ENCODE results near the gene PLA2G4B. TPM values are rescaled to one million over a fixed set of nuclear protein-coding genes. Genes with fewer than 3 reads are reported as not detected.

PLA2G4B gene
- total RNA-seq, 1 experiment from 2014 or later: 11.0 TPM

GRCh38 chr15:41849861-41850260 is 11.2 kb downstream of the PLA2G4B start:
- ChIA-PET POLR2A (no interaction called here), CTCF (interaction anchor here (0.5 to 4.4 kb wide), 2 partner anchors 55 to 197 kb away, joined by 3 to 37 read pairs; no protein-coding TSS in a partner anchor)
- no peak overlapping the region for H3K27ac Mint-ChIP-seq
- no peak overlapping the region for H3K4me3 Mint-ChIP-seq
- H3K4me1 Mint-ChIP-seq: no peaks in the 10 kb centered on the region
- H3K36me3 Mint-ChIP-seq: peaks cover 10% of the 10 kb centered on the region
- ATAC-seq (no peak), DNase-seq (ENCODE audit: low spot score) (no peak)
- no peaks in the 10 kb centered on the region for H3K27me3 Mint-ChIP-seq (ENCODE audit: low read depth)
- TF ChIP-seq NFYB (CRISPR knock-in tag; conservative IDR thresholded peaks at IDR 0.05; ENCODE audit: low read depth): no peak
- TF ChIP-seq, protein P1, sequence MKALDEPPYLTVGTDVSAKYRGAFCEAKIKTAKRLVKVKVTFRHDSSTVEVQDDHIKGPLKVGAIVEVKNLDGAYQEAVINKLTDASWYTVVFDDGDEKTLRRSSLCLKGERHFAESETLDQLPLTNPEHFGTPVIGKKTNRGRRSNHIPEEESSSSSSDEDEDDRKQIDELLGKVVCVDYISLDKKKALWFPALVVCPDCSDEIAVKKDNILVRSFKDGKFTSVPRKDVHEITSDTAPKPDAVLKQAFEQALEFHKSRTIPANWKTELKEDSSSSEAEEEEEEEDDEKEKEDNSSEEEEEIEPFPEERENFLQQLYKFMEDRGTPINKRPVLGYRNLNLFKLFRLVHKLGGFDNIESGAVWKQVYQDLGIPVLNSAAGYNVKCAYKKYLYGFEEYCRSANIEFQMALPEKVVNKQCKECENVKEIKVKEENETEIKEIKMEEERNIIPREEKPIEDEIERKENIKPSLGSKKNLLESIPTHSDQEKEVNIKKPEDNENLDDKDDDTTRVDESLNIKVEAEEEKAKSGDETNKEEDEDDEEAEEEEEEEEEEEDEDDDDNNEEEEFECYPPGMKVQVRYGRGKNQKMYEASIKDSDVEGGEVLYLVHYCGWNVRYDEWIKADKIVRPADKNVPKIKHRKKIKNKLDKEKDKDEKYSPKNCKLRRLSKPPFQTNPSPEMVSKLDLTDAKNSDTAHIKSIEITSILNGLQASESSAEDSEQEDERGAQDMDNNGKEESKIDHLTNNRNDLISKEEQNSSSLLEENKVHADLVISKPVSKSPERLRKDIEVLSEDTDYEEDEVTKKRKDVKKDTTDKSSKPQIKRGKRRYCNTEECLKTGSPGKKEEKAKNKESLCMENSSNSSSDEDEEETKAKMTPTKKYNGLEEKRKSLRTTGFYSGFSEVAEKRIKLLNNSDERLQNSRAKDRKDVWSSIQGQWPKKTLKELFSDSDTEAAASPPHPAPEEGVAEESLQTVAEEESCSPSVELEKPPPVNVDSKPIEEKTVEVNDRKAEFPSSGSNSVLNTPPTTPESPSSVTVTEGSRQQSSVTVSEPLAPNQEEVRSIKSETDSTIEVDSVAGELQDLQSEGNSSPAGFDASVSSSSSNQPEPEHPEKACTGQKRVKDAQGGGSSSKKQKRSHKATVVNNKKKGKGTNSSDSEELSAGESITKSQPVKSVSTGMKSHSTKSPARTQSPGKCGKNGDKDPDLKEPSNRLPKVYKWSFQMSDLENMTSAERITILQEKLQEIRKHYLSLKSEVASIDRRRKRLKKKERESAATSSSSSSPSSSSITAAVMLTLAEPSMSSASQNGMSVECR (CRISPR knock-in tag; IDR thresholded peaks at IDR 0.05; ENCODE audit: borderline replicate concordance): no peak
- no peak for TF ChIP-seq SOX15 (CRISPR knock-in tag; IDR thresholded peaks at IDR 0.05)
- TF ChIP-seq, protein P2, sequence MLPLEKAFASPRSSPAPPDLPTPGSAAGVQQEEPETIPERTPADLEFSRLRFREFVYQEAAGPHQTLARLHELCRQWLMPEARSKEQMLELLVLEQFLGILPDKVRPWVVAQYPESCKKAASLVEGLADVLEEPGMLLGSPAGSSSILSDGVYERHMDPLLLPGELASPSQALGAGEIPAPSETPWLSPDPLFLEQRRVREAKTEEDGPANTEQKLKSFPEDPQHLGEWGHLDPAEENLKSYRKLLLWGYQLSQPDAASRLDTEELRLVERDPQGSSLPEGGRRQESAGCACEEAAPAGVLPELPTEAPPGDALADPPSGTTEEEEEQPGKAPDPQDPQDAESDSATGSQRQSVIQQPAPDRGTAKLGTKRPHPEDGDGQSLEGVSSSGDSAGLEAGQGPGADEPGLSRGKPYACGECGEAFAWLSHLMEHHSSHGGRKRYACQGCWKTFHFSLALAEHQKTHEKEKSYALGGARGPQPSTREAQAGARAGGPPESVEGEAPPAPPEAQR (CRISPR knock-in tag; IDR thresholded peaks at IDR 0.05): no peak
- TF ChIP-seq TEAD1 (CRISPR knock-in tag; IDR thresholded peaks at IDR 0.05): no peak
- TF ChIP-seq, protein P3, sequence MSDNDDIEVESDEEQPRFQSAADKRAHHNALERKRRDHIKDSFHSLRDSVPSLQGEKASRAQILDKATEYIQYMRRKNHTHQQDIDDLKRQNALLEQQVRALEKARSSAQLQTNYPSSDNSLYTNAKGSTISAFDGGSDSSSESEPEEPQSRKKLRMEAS (CRISPR knock-in tag; IDR thresholded peaks at IDR 0.05): no peak
- no peak for TF ChIP-seq ZNF416 (CRISPR knock-in tag; IDR thresholded peaks at IDR 0.05)
- TF ChIP-seq FOXP4 (CRISPR knock-in tag; IDR thresholded peaks at IDR 0.05): no peak
- no peak for TF ChIP-seq PRRX2 (CRISPR knock-in tag; IDR thresholded peaks at IDR 0.05)
- TF ChIP-seq TEAD4 (CRISPR knock-in tag; IDR thresholded peaks at IDR 0.05): no peak
- TF ChIP-seq, protein P4, sequence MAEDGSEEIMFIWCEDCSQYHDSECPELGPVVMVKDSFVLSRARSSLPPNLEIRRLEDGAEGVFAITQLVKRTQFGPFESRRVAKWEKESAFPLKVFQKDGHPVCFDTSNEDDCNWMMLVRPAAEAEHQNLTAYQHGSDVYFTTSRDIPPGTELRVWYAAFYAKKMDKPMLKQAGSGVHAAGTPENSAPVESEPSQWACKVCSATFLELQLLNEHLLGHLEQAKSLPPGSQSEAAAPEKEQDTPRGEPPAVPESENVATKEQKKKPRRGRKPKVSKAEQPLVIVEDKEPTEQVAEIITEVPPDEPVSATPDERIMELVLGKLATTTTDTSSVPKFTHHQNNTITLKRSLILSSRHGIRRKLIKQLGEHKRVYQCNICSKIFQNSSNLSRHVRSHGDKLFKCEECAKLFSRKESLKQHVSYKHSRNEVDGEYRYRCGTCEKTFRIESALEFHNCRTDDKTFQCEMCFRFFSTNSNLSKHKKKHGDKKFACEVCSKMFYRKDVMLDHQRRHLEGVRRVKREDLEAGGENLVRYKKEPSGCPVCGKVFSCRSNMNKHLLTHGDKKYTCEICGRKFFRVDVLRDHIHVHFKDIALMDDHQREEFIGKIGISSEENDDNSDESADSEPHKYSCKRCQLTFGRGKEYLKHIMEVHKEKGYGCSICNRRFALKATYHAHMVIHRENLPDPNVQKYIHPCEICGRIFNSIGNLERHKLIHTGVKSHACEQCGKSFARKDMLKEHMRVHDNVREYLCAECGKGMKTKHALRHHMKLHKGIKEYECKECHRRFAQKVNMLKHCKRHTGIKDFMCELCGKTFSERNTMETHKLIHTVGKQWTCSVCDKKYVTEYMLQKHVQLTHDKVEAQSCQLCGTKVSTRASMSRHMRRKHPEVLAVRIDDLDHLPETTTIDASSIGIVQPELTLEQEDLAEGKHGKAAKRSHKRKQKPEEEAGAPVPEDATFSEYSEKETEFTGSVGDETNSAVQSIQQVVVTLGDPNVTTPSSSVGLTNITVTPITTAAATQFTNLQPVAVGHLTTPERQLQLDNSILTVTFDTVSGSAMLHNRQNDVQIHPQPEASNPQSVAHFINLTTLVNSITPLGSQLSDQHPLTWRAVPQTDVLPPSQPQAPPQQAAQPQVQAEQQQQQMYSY (CRISPR knock-in tag; IDR thresholded peaks at IDR 0.05): no peak
- no peak for TF ChIP-seq FOXP1 (CRISPR knock-in tag; IDR thresholded peaks at IDR 0.05; ENCODE audit: borderline replicate concordance)
- no peak for TF ChIP-seq MXD4 (CRISPR knock-in tag; IDR thresholded peaks at IDR 0.05; ENCODE audit: borderline replicate concordance)
- TF ChIP-seq ZNF263 (CRISPR knock-in tag; IDR thresholded peaks at IDR 0.05; ENCODE audit: low read depth): no peak
- TF ChIP-seq, protein P5, sequence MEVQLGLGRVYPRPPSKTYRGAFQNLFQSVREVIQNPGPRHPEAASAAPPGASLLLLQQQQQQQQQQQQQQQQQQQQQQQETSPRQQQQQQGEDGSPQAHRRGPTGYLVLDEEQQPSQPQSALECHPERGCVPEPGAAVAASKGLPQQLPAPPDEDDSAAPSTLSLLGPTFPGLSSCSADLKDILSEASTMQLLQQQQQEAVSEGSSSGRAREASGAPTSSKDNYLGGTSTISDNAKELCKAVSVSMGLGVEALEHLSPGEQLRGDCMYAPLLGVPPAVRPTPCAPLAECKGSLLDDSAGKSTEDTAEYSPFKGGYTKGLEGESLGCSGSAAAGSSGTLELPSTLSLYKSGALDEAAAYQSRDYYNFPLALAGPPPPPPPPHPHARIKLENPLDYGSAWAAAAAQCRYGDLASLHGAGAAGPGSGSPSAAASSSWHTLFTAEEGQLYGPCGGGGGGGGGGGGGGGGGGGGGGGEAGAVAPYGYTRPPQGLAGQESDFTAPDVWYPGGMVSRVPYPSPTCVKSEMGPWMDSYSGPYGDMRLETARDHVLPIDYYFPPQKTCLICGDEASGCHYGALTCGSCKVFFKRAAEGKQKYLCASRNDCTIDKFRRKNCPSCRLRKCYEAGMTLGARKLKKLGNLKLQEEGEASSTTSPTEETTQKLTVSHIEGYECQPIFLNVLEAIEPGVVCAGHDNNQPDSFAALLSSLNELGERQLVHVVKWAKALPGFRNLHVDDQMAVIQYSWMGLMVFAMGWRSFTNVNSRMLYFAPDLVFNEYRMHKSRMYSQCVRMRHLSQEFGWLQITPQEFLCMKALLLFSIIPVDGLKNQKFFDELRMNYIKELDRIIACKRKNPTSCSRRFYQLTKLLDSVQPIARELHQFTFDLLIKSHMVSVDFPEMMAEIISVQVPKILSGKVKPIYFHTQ (CRISPR knock-in tag; IDR thresholded peaks at IDR 0.05): no peak
- no peaks in the 10 kb centered on the region for H3K9me3 Mint-ChIP-seq
